Endothelial cell (in vitro differentiated cells): ENCODE data around the gene CACNA1D. TPM values are rescaled to one million over a fixed set of nuclear protein-coding genes. Genes with fewer than 3 reads are reported as not detected.

ENCODE experiments used
- DNase-seq: peaks from one replicate; pipeline ENCODE4 v3.0.0; 2021; ENCODE audit warnings: low spot score
- H3K27ac Mint-ChIP-seq: one replicate; pipeline ENCODE4 v1.8.0; 2021; ENCODE audit warnings: mixed read lengths, inconsistent platforms; ENCODE audit not compliant: unreplicated experiment
- H3K27me3 Mint-ChIP-seq: one replicate; pipeline ENCODE4 v1.8.0; 2021; ENCODE audit warnings: mild to moderate bottlenecking, moderate library complexity, mixed read lengths, inconsistent platforms; ENCODE audit not compliant: unreplicated experiment
- H3K36me3 Mint-ChIP-seq: one replicate; pipeline ENCODE4 v1.8.0; 2021; ENCODE audit warnings: mild to moderate bottlenecking, low read depth, mixed read lengths, inconsistent platforms; ENCODE audit not compliant: unreplicated experiment
- H3K4me1 Mint-ChIP-seq: one replicate; pipeline ENCODE4 v1.8.0; 2021; ENCODE audit warnings: mild to moderate bottlenecking, mixed read lengths, inconsistent platforms; ENCODE audit not compliant: unreplicated experiment
- H3K4me3 Mint-ChIP-seq: one replicate; pipeline ENCODE4 v1.8.0; 2021; ENCODE audit warnings: mild to moderate bottlenecking, mixed read lengths, inconsistent platforms; ENCODE audit not compliant: unreplicated experiment
- H3K9me3 Mint-ChIP-seq: one replicate; pipeline ENCODE4 v1.8.0; 2021; ENCODE audit warnings: mixed read lengths, inconsistent platforms; ENCODE audit not compliant: unreplicated experiment
- CTCF ChIP-seq: fragments of 200-600 bp; sonication (generic); IDR thresholded peaks from one replicate; pipeline ENCODE4 v1.5.0; 2021; ENCODE audit warnings: antibody characterized with exemption; ENCODE audit not compliant: unreplicated experiment
- total RNA-seq: library from RNA; stranded (reverse); fragmentation: NEBNext Ultra II Directional; extraction: Animal tissue kit (Norgen Biotek cat#: 25700); gene quantifications from one replicate; pipeline ENCODE4 v1.2.1, GENCODE V29; 2021; ENCODE audit not compliant: unreplicated experiment

Gene CACNA1D
- total RNA-seq, 1 donor from 2014 or later, result 208 TPM

- H3K4me3 Mint-ChIP-seq, result peak overlapping the region; percentile 4
- peaks cover 39% of the 10 kb centered on the region for H3K36me3 Mint-ChIP-seq
- no peaks in the 10 kb centered on the region for H3K27me3 Mint-ChIP-seq
- H3K27ac Mint-ChIP-seq, result no peak overlapping the region
- no peak for DNase-seq
- no peak for TF ChIP-seq CTCF
- H3K4me1 Mint-ChIP-seq, result peaks cover 6% of the 10 kb centered on the region
- H3K9me3 Mint-ChIP-seq, result no peaks in the 10 kb centered on the region
These were observed 239.0 kb downstream of the CACNA1D start for GRCh38 chr3:53733446-53733845.

- no peak overlapping the region for H3K27ac Mint-ChIP-seq
- no peaks in the 10 kb centered on the region for H3K9me3 Mint-ChIP-seq
- H3K27me3 Mint-ChIP-seq, result peaks cover 4% of the 10 kb centered on the region
- no peak overlapping the region for H3K4me3 Mint-ChIP-seq
- no peaks in the 10 kb centered on the region for H3K4me1 Mint-ChIP-seq
- H3K36me3 Mint-ChIP-seq, result peaks cover 46% of the 10 kb centered on the region
- no peak for TF ChIP-seq CTCF
- no peak for DNase-seq
These were observed 245.6 kb downstream of the CACNA1D start for GRCh38 chr3:53739966-53740365.

GRCh38 chr3:53740956-53741355 lies 246.5 kb downstream of the CACNA1D start:
- TF ChIP-seq CTCF, result no peak
- H3K9me3 Mint-ChIP-seq, result no peaks in the 10 kb centered on the region
- H3K4me1 Mint-ChIP-seq, result no peaks in the 10 kb centered on the region
- DNase-seq, result no peak
- H3K27ac Mint-ChIP-seq, result no peak overlapping the region
- no peak overlapping the region for H3K4me3 Mint-ChIP-seq
- H3K27me3 Mint-ChIP-seq, result peaks cover 4% of the 10 kb centered on the region
- peaks cover 48% of the 10 kb centered on the region for H3K36me3 Mint-ChIP-seq

- Mint-ChIP-seq H3K36me3 (peaks cover 71% of the 10 kb centered on the region), H3K4me1 (peaks cover 5% of the 10 kb centered on the region), H3K27me3 (peaks cover 7% of the 10 kb centered on the region), H3K27ac (no peak overlapping the region), H3K9me3 (no peaks in the 10 kb centered on the region), H3K4me3 (no peak overlapping the region)
- DNase-seq, result no peak
- TF ChIP-seq CTCF, result no peak
These were observed 249.9 kb downstream of the CACNA1D start for GRCh38 chr3:53744351-53744750.

GRCh38 chr3:53747559-53747958 lies 253.1 kb downstream of the CACNA1D start:
- H3K9me3 Mint-ChIP-seq, result no peaks in the 10 kb centered on the region
- H3K4me1 Mint-ChIP-seq, result peaks cover 5% of the 10 kb centered on the region
- H3K4me3 Mint-ChIP-seq, result peak overlapping the region; percentile 42
- TF ChIP-seq CTCF, result no peak
- H3K27me3 Mint-ChIP-seq, result peaks cover 7% of the 10 kb centered on the region
- peaks cover 75% of the 10 kb centered on the region for H3K36me3 Mint-ChIP-seq
- H3K27ac Mint-ChIP-seq, result no peak overlapping the region
- no peak for DNase-seq
